22Rv1 (cell line): ENCODE results near the gene PPFIBP2.

Experiments
- CTCF ChIP-seq: fragments of 450-650 bp; IDR thresholded peaks from 2 replicates; pipeline ENCODE4 v1.5.1; 2017; ENCODE audit warnings: mild to moderate bottlenecking
- ZFX ChIP-seq: fragments of 450-650 bp; IDR thresholded peaks from 2 replicates; pipeline ENCODE4 v1.6.1; 2017; ENCODE audit warnings: antibody characterized with exemption, borderline replicate concordance

- TF ChIP-seq CTCF (peak; percentile 87), ZFX (no peak)
These were observed 174.5 kb downstream of the PPFIBP2 start for GRCh38 chr11:7688238-7688826.
